Muscle of back (tissue), 11 donors: ENCODE data around the gene LY6G5C. TPM values are rescaled to one million over a fixed set of nuclear protein-coding genes. Genes with fewer than 3 reads are reported as not detected.
A peak's percentile ranks its signal among the peaks of the same experiment; 100 is the strongest.

Source experiments
- DNase-seq, 3 donors: peaks; one replicate each; pipeline versions ENCODE4 v3.0.0 to v3.0.0-alpha.2; 2013
- polyA plus RNA-seq, 10 donors: library from polyadenylated mRNA; unstranded; fragments of 120-200 nt; gene quantifications; one replicate each; pipeline ENCODE4 v1.2.1, GENCODE V29; 2013; ENCODE audit not compliant: insufficient read length in 10 of 10

LY6G5C gene
- polyA plus RNA-seq, 10 donors: 0.68 to 5.1 (median 2.4) TPM

GRCh38 chr6:31663126-31663960 is 17.5 kb downstream of the LY6G5C start:
- no peak for DNase-seq

GRCh38 chr6:31662124-31662723 is 18.6 kb downstream of the LY6G5C start:
- DNase-seq: no peak

- DNase-seq: no peak
Measured at GRCh38 chr6:31661262-31662123, 19.4 kb downstream of the LY6G5C start.

GRCh38 chr6:31660381-31661261 is 20.2 kb downstream of the LY6G5C start, which contains the start of gene C6orf47:
Gene C6orf47, minus strand, starts transcription at chr6:31660778. Its CDS starts 831 bp downstream, at chr6:31659947.
- DNase-seq: peak; percentile 83 to 95 (median 90)

- peak in 1 of 3 donors; percentile 37 for DNase-seq
Measured at GRCh38 chr6:31659649-31660380, 21.1 kb downstream of the LY6G5C start.

GRCh38 chr6:31658983-31659648 is 21.8 kb downstream of the LY6G5C start:
- DNase-seq: no peak

GRCh38 chr6:31658158-31658688 is 22.6 kb downstream of the LY6G5C start:
- no peak for DNase-seq

GRCh38 chr6:31657406-31658157 is 23.3 kb downstream of the LY6G5C start:
- no peak for DNase-seq

GRCh38 chr6:31655349-31656237 is 25.3 kb downstream of the LY6G5C start, which contains the start of gene APOM:
Gene APOM, plus strand, starts transcription at chr6:31655894. Its CDS starts 73 bp downstream, at chr6:31655967.
- no peak for DNase-seq

GRCh38 chr6:31654574-31655348 is 26.1 kb downstream of the LY6G5C start:
- no peak for DNase-seq

GRCh38 chr6:31652925-31653724 is 27.7 kb downstream of the LY6G5C start:
- DNase-seq: no peak

GRCh38 chr6:31651602-31652191 is 29.2 kb downstream of the LY6G5C start:
- DNase-seq: peak in 1 of 3 donors; percentile 62

- DNase-seq: no peak
Measured at GRCh38 chr6:31645325-31645724, 35.5 kb downstream of the LY6G5C start.

- DNase-seq: no peak
Measured at GRCh38 chr6:31643818-31644454, 36.9 kb downstream of the LY6G5C start.
